ENCODE results near the gene HNRNPU. TPM values are rescaled to one million over a fixed set of nuclear protein-coding genes. Genes with fewer than 3 reads are reported as not detected.

HNRNPU gene
- total and polyA plus RNA-seq, 2 experiments from 2014 or later = 422 to 687 TPM

- TF ChIP-seq CREB1 (CRISPR knock-in tag; IDR thresholded peaks at IDR 0.05; ENCODE audit: low read depth) (no peak), ETS1 (IDR thresholded peaks at IDR 0.05) (no peak), NANOG (IDR thresholded peaks at IDR 0.05; ENCODE audit: borderline replicate concordance) (no peak), ZNF114 (CRISPR knock-in tag; IDR thresholded peaks at IDR 0.05) (no peak), POLR2AphosphoS5 (IDR thresholded peaks at IDR 0.05; ENCODE audit: low read depth) (no peak), STAT1 (IDR thresholded peaks at IDR 0.05; ENCODE audit: unreplicated experiment) (no peak), EZH2 (IDR thresholded peaks at IDR 0.05; ENCODE audit: low read depth, unreplicated experiment) (no peak), ZNF331 (CRISPR knock-in tag; IDR thresholded peaks at IDR 0.05; ENCODE audit: low read depth) (no peak), CTCF (conservative IDR thresholded peaks at IDR 0.05; ENCODE audit: low read depth in 2 of 2) (no peak), EZH2phosphoT487 (IDR thresholded peaks at IDR 0.05; ENCODE audit: unreplicated experiment) (no peak), JUNB (IDR thresholded peaks at IDR 0.05; ENCODE audit: unreplicated experiment) (no peak)
- TF ChIP-seq, protein P1, sequence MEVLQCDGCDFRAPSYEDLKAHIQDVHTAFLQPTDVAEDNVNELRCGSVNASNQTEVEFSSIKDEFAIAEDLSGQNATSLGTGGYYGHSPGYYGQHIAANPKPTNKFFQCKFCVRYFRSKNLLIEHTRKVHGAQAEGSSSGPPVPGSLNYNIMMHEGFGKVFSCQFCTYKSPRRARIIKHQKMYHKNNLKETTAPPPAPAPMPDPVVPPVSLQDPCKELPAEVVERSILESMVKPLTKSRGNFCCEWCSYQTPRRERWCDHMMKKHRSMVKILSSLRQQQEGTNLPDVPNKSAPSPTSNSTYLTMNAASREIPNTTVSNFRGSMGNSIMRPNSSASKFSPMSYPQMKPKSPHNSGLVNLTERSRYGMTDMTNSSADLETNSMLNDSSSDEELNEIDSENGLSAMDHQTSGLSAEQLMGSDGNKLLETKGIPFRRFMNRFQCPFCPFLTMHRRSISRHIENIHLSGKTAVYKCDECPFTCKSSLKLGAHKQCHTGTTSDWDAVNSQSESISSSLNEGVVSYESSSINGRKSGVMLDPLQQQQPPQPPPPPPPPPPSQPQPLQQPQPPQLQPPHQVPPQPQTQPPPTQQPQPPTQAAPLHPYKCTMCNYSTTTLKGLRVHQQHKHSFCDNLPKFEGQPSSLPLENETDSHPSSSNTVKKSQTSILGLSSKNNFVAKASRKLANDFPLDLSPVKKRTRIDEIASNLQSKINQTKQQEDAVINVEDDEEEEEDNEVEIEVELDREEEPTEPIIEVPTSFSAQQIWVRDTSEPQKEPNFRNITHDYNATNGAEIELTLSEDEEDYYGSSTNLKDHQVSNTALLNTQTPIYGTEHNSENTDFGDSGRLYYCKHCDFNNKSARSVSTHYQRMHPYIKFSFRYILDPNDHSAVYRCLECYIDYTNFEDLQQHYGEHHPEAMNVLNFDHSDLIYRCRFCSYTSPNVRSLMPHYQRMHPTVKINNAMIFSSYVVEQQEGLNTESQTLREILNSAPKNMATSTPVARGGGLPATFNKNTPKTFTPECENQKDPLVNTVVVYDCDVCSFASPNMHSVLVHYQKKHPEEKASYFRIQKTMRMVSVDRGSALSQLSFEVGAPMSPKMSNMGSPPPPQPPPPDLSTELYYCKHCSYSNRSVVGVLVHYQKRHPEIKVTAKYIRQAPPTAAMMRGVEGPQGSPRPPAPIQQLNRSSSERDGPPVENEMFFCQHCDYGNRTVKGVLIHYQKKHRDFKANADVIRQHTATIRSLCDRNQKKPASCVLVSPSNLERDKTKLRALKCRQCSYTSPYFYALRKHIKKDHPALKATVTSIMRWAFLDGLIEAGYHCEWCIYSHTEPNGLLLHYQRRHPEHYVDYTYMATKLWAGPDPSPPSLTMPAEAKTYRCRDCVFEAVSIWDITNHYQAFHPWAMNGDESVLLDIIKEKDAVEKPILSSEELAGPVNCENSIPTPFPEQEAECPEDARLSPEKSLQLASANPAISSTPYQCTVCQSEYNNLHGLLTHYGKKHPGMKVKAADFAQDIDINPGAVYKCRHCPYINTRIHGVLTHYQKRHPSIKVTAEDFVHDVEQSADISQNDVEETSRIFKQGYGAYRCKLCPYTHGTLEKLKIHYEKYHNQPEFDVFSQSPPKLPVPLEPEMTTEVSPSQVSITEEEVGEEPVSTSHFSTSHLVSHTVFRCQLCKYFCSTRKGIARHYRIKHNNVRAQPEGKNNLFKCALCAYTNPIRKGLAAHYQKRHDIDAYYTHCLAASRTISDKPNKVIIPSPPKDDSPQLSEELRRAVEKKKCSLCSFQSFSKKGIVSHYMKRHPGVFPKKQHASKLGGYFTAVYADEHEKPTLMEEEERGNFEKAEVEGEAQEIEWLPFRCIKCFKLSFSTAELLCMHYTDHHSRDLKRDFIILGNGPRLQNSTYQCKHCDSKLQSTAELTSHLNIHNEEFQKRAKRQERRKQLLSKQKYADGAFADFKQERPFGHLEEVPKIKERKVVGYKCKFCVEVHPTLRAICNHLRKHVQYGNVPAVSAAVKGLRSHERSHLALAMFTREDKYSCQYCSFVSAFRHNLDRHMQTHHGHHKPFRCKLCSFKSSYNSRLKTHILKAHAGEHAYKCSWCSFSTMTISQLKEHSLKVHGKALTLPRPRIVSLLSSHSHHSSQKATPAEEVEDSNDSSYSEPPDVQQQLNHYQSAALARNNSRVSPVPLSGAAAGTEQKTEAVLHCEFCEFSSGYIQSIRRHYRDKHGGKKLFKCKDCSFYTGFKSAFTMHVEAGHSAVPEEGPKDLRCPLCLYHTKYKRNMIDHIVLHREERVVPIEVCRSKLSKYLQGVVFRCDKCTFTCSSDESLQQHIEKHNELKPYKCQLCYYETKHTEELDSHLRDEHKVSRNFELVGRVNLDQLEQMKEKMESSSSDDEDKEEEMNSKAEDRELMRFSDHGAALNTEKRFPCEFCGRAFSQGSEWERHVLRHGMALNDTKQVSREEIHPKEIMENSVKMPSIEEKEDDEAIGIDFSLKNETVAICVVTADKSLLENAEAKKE (CRISPR knock-in tag; IDR thresholded peaks at IDR 0.05) = no peak
- TF ChIP-seq, protein P2, sequence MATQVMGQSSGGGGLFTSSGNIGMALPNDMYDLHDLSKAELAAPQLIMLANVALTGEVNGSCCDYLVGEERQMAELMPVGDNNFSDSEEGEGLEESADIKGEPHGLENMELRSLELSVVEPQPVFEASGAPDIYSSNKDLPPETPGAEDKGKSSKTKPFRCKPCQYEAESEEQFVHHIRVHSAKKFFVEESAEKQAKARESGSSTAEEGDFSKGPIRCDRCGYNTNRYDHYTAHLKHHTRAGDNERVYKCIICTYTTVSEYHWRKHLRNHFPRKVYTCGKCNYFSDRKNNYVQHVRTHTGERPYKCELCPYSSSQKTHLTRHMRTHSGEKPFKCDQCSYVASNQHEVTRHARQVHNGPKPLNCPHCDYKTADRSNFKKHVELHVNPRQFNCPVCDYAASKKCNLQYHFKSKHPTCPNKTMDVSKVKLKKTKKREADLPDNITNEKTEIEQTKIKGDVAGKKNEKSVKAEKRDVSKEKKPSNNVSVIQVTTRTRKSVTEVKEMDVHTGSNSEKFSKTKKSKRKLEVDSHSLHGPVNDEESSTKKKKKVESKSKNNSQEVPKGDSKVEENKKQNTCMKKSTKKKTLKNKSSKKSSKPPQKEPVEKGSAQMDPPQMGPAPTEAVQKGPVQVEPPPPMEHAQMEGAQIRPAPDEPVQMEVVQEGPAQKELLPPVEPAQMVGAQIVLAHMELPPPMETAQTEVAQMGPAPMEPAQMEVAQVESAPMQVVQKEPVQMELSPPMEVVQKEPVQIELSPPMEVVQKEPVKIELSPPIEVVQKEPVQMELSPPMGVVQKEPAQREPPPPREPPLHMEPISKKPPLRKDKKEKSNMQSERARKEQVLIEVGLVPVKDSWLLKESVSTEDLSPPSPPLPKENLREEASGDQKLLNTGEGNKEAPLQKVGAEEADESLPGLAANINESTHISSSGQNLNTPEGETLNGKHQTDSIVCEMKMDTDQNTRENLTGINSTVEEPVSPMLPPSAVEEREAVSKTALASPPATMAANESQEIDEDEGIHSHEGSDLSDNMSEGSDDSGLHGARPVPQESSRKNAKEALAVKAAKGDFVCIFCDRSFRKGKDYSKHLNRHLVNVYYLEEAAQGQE (IDR thresholded peaks at IDR 0.05; ENCODE audit: unreplicated experiment) = no peak
- H3K4me2 ChIP-seq = no peak overlapping the region
- Mint-ChIP-seq H3K4me3 (no peak overlapping the region), H3K9me3 (no peaks in the 10 kb centered on the region; the same call in 2 of the 3 replicates), H3K36me3 (ENCODE audit: low read depth) (no peaks in the 10 kb centered on the region), H3K27ac (no peak overlapping the region), H3K27me3 (ENCODE audit: insufficient read depth, low read depth, poor library complexity) (peaks cover 2% of the 10 kb centered on the region), H3K4me1 (peaks cover 3% of the 10 kb centered on the region; the same call in 2 of the 3 replicates)
- no peak overlapping the region for H3K4me3 ChIP-seq
- peak overlapping the region; percentile 43; the same call in 1 of the 2 replicates for H2AFZ ChIP-seq
- no peak overlapping the region for H3K27ac ChIP-seq (ENCODE audit: low read depth)
- no peaks in the 10 kb centered on the region for H3K4me1 ChIP-seq (ENCODE audit: insufficient read depth)
- no peaks in the 10 kb centered on the region for H3K36me3 ChIP-seq (ENCODE audit: insufficient read depth)
- no peaks in the 10 kb centered on the region for H3F3A ChIP-seq (replicated peaks; ENCODE audit: low read depth)
- no peaks in the 10 kb centered on the region for H3K9me2 ChIP-seq (ENCODE audit: insufficient read depth)
- ATAC-seq (no peak), DNase-seq (ENCODE audit: low spot score) (no peak)
- H3K27me3 ChIP-seq (ENCODE audit: insufficient read depth) = no peaks in the 10 kb centered on the region
- H3K79me2 ChIP-seq (replicated peaks; ENCODE audit: insufficient read depth) = no peaks in the 10 kb centered on the region
- H4K20me1 ChIP-seq (replicated peaks; ENCODE audit: insufficient read depth) = no peaks in the 10 kb centered on the region
Measured at GRCh38 chr1:244893836-244894235, 29.5 kb upstream of the HNRNPU start.

Data from GM23338 (cell line).